Activated CD8-positive, alpha-beta memory T cell treated with anti-CD3 and anti-CD28 coated beads, Interleukin-2, amount 50 U/mL, for 1 hour (primary cell): ENCODE data around the gene MAGEA2B.
"Not testable (repeated sequence)": the region's sequence is repeated elsewhere in the genome, so short reads cannot be mapped to it uniquely, and the experiment has no call there.

Experiments used
- DNase-seq: peaks from one replicate; pipeline ENCODE4 v3.0.0-alpha.2; 2020; ENCODE audit errors: extremely low read depth

Gene MAGEA2B, protein sequence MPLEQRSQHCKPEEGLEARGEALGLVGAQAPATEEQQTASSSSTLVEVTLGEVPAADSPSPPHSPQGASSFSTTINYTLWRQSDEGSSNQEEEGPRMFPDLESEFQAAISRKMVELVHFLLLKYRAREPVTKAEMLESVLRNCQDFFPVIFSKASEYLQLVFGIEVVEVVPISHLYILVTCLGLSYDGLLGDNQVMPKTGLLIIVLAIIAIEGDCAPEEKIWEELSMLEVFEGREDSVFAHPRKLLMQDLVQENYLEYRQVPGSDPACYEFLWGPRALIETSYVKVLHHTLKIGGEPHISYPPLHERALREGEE

DNA sequence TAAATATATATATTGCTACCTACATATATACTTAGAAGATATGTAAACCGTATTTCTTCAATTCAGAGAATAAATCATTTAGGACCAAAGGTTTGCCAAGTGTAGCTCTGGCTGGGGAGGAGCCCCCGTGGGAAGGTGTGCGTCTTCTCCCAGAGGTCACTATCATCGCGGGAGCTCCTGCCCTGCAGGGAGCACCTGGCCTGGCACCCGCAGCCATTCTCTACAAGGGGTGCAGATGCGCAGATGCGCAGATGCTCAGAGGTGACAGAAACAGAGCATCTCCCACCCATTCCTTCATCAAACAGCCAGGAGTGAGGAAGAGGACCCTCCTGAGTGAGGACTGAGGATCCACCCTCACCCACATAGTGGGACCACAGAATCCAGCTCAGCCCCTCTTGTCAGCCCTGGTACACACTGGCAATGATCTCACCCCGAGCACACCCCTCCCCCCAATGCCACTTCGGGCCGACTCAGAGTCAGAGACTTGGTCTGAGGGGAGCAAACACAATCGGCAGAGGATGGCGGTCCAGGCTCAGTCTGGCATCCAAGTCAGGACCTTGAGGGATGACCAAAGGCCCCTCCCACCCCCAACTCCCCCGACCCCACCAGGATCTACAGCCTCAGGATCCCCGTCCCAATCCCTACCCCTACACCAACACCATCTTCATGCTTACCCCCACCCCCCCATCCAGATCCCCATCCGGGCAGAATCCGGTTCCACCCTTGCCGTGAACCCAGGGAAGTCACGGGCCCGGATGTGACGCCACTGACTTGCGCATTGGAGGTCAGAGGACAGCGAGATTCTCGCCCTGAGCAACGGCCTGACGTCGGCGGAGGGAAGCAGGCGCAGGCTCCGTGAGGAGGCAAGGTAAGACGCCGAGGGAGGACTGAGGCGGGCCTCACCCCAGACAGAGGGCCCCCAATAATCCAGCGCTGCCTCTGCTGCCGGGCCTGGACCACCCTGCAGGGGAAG is at the start of gene MAGEA2B:
MAGEA2B (plus strand) TSS at position 814 of the 973 bp plus-strand sequence. CDS start 2,479 bp downstream, outside the sequence.
- not testable (repeated sequence) for DNase-seq

- DNase-seq, result no peak
These were observed 40.3 kb upstream of the MAGEA2B start for GRCh38 chrX:152674135-152674534.

DNA sequence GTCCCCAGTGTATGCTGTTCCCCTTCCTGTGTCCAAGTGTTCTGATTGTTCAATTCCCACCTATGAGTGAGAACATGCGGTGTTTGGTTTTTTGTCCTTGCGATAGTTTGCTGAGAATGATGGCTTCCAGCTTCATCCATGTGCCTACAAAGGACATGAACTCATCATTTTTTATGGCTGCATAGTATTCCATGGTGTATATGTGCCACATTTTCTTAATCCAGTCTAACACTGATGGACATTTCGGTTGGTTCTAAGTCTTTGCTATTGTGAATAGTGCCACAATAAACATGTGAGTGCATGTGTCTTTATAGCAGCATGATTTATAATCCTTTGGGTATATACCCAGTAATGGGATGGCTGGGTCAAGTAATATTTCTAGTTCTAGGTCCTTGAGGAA is 39.8 kb upstream of the MAGEA2B start:
- not testable (repeated sequence) for DNase-seq

DNA sequence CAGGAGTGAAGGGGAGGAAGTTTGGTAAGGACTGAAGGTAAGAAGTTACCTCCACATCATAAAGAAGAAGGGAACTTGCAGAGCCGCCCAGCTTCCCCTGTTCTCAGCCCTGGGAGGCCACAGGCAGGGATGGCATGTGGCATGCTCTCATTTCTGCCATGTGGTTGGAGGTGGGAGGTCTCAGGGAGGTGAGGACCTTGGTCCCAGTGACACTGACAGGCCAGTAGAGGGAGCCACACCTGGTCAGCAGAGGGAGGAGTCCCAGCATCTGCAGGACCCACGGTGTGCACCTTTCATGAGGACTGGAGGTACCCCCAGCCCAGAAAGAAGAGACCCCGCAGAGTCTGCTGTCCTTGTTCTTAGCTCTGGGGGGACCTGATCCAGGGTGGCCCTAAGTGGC is 33.4 kb upstream of the MAGEA2B start:
- DNase-seq, result not testable (repeated sequence)

- not testable (repeated sequence) for DNase-seq
These were observed 16.2 kb upstream of the MAGEA2B start, which contains the start of gene MAGEA3 for GRCh38 chrX:152697952-152698931. MAGEA3 (plus strand) TSS chrX:152698794; CDS start chrX:152700833, 2,039 bp downstream.

GRCh38 chrX:152700390-152700789 is 14.0 kb upstream of the MAGEA2B start:
- not testable (repeated sequence) for DNase-seq

DNA sequence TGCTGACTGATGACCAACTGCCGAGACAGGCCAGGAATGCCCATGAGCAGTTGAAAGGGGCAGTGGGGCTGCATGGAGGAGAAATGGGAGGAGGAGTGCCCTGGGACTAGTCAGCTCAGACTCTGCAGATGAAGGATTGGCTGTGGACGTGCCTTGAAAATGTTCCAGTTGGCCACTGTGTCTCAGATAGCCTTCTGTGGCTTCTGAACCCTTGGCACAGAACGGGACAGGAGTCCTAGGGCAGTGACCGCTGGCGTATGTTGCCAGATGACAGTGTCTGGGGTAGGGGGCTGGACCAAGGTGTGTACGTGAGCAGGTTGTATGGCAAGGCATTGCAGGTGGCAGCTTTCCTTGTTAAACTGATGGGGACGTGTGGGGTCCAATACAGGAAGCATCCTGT is 7.9 kb upstream of the MAGEA2B start:
- not testable (repeated sequence) for DNase-seq

DNA sequence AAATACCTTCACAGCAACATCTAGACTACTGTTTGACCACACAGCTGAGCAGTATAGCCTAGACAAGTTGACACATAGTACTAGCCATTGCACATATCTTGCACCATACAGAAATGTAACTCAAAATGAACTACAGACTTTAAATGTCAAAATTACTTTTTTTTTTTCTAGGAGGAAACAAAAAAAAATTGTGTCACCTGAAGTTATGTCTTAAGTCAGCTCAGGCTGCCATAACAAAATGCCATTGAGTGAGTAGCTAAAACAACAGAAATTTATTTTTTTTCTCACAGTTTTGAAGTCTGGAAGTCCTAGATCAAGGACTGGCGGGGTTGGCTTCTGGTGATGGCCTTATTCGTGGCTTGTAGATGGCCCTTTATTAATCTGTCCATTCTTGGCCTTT is 5.3 kb upstream of the MAGEA2B start, which contains the start of gene CSAG2:
CSAG2 (minus strand) TSS at position 101 of the 400 bp plus-strand sequence. CDS start 161 bp downstream, outside the sequence.
- DNase-seq, result not testable (repeated sequence)

DNA sequence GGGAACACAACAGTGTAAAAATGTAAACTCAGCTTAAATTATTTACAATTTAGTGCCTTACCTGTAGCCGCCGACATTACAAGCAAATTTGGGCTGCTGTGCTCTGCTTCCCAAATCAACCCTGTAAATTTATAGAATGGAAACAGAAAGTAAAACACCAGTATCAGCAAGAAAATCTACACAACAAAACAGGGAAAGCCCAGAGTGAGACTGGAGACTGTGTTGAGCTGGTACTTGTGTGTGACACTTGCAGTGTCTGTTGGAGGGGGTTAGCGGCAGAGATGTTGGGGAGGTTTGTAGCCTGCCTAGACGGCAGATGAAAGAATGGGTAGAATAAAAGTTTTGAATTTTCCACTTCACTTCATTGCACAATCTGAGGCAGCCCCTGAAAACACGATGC is 1.2 kb upstream of the MAGEA2B start:
- not testable (repeated sequence) for DNase-seq

GRCh38 chrX:152725409-152725808 is 11.0 kb downstream of the MAGEA2B start:
- no peak for DNase-seq

- DNase-seq, result no peak
These were observed 19.0 kb downstream of the MAGEA2B start, which contains the start of the genes CSAG1 and MAGEA12 for GRCh38 chrX:152733261-152733975. CSAG1 (minus strand) TSS chrX:152733721; CDS start chrX:152732460, 1,261 bp downstream. MAGEA12 (plus strand) TSS chrX:152733757; CDS start chrX:152736162, 2,405 bp downstream.

- DNase-seq, result not testable (repeated sequence)
These were observed 19.9 kb downstream of the MAGEA2B start for GRCh38 chrX:152734143-152734858.

DNA sequence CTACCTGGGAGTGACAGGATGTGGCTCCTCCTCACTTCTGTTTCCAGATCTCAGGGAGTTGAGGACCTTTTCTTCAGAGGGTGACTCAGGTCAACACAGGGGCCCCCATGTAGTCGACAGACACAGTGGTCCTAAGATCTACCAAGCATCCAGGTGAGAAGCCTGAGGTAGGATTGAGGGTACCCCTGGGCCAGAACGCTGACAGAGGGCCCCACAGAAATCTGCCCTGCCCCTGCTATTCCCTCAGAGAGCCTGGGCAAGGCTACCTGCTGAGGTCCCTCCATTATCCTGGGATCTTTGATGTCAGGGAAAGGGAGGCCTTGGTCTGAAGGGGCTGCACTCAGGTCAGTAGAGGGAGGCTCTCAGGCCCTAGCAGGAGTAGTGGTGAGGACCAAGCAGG is 20.7 kb downstream of the MAGEA2B start:
- no peak for DNase-seq

DNA sequence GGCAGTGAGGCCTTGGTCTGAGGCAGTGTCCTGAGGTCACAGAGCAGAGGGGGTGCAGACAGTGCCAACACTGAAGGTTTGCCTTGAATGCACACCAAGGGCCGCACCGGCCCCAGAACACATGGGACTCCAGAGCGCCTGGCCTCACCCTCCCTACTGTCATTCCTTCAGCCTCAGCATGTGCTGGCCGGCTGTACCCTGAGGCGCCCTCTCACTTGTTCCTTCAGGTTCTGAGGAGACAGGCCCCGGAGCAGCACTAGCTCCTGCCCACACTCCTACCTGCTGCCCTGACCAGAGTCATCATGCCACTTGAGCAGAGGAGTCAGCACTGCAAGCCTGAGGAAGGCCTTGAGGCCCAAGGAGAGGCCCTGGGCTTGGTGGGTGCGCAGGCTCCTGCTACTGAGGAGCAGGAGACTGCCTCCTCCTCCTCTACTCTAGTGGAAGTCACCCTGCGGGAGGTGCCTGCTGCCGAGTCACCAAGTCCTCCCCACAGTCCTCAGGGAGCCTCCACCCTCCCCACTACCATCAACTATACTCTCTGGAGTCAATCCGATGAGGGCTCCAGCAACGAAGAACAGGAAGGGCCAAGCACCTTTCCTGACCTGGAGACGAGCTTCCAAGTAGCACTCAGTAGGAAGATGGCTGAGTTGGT is 21.6 kb downstream of the MAGEA2B start:
- DNase-seq, result no peak

DNA sequence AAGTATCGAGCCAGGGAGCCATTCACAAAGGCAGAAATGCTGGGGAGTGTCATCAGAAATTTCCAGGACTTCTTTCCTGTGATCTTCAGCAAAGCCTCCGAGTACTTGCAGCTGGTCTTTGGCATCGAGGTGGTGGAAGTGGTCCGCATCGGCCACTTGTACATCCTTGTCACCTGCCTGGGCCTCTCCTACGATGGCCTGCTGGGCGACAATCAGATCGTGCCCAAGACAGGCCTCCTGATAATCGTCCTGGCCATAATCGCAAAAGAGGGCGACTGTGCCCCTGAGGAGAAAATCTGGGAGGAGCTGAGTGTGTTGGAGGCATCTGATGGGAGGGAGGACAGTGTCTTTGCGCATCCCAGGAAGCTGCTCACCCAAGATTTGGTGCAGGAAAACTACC is 22.1 kb downstream of the MAGEA2B start:
- not testable (repeated sequence) for DNase-seq

DNA sequence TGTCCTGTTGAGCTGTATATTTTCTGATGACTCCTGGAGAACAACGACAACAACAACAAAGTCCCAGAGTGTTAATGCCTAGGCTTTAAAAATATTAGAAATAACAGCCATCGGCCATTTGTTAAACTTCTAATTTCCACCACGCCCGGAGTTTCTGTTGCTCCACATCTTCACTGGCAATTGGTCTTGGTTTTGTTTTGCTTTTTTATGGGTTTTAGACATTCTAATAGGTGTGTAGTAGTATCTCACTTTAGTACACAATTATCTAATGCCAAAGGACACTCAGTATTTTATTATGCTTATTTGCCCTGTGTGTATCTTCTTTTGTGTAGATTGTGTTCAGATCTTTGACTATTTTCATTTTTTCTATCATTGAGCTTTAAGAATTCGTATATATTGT is 24.1 kb downstream of the MAGEA2B start:
- no peak for DNase-seq

DNA sequence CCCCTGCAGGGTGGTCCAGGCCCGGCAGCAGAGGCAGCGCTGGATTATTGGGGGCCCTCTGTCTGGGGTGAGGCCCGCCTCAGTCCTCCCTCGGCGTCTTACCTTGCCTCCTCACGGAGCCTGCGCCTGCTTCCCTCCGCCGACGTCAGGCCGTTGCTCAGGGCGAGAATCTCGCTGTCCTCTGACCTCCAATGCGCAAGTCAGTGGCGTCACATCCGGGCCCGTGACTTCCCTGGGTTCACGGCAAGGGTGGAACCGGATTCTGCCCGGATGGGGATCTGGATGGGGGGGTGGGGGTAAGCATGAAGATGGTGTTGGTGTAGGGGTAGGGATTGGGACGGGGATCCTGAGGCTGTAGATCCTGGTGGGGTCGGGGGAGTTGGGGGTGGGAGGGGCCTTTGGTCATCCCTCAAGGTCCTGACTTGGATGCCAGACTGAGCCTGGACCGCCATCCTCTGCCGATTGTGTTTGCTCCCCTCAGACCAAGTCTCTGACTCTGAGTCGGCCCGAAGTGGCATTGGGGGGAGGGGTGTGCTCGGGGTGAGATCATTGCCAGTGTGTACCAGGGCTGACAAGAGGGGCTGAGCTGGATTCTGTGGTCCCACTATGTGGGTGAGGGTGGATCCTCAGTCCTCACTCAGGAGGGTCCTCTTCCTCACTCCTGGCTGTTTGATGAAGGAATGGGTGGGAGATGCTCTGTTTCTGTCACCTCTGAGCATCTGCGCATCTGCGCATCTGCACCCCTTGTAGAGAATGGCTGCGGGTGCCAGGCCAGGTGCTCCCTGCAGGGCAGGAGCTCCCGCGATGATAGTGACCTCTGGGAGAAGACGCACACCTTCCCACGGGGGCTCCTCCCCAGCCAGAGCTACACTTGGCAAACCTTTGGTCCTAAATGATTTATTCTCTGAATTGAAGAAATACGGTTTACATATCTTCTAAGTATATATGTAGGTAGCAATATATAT is 39.5 kb downstream of the MAGEA2B start, which contains the start of gene MAGEA2:
MAGEA2 (minus strand) TSS at position 157 of the 965 bp plus-strand sequence. CDS start 2,479 bp downstream, outside the sequence.
- not testable (repeated sequence) for DNase-seq

- DNase-seq, result not testable (repeated sequence)
These were observed 40.4 kb downstream of the MAGEA2B start for GRCh38 chrX:152754871-152755270.
